ENCODE data around the gene FGFRL1.
"Not testable (repeated sequence)": the region's sequence is repeated elsewhere in the genome, so short reads cannot be mapped to it uniquely, and the experiment has no call there.

Gene FGFRL1

GRCh38 chr4:970854-971520, 40.4 kb upstream of the FGFRL1 start:
- no peak overlapping the region for H3K4me3 ChIP-seq (replicated peaks in 1 of 2; ENCODE audit: low read depth in 2 of 2, low read length in 2 of 2)
- no peak for TF ChIP-seq CTCF (IDR thresholded peaks at IDR 0.05; ENCODE audit: low read depth, low read length)
- DNase-seq (ENCODE audit: low read depth in 2 of 2): no peak

- H3K4me3 ChIP-seq (replicated peaks in 1 of 2; ENCODE audit: low read depth in 2 of 2, low read length in 2 of 2): peak overlapping the region; percentile 68 to 75
- TF ChIP-seq CTCF (IDR thresholded peaks at IDR 0.05; ENCODE audit: low read depth, low read length): no peak
- DNase-seq (ENCODE audit: low read depth in 2 of 2): no peak
Measured at GRCh38 chr4:971666-972500, 39.5 kb upstream of the FGFRL1 start.

- no peak for TF ChIP-seq CTCF (IDR thresholded peaks at IDR 0.05; ENCODE audit: low read depth, low read length)
- peak overlapping the region; percentile 68 to 75 for H3K4me3 ChIP-seq (replicated peaks in 1 of 2; ENCODE audit: low read depth in 2 of 2, low read length in 2 of 2)
- DNase-seq (ENCODE audit: low read depth in 2 of 2): peak; percentile 20
Measured at GRCh38 chr4:972651-973424, 38.6 kb upstream of the FGFRL1 start.

GRCh38 chr4:973431-974397, 37.7 kb upstream of the FGFRL1 start, which contains the start of gene DGKQ:
Gene DGKQ, minus strand, starts transcription at chr4:973569. Its CDS starts 87 bp downstream, at chr4:973482.
- peak; percentile 82 to 93 for DNase-seq (ENCODE audit: low read depth in 2 of 2)
- H3K4me3 ChIP-seq (replicated peaks in 1 of 2; ENCODE audit: low read depth in 2 of 2, low read length in 2 of 2): peak within 1 kb of the TSS; percentile 68 to 75
- no peak for TF ChIP-seq CTCF (IDR thresholded peaks at IDR 0.05; ENCODE audit: low read depth, low read length)

- no peak for DNase-seq (ENCODE audit: low read depth in 2 of 2)
- TF ChIP-seq CTCF (IDR thresholded peaks at IDR 0.05; ENCODE audit: low read depth, low read length): no peak
- no peak overlapping the region for H3K4me3 ChIP-seq (replicated peaks in 1 of 2; ENCODE audit: low read depth in 2 of 2, low read length in 2 of 2)
Measured at GRCh38 chr4:974668-975067, 36.8 kb upstream of the FGFRL1 start.

GRCh38 chr4:976016-976415, 35.4 kb upstream of the FGFRL1 start:
- not testable (repeated sequence) for H3K4me3 ChIP-seq (replicated peaks in 1 of 2; ENCODE audit: low read depth in 2 of 2, low read length in 2 of 2); DNase-seq (ENCODE audit: low read depth in 2 of 2)
